ENCODE measurements around the gene MAMSTR. TPM values are rescaled to one million over a fixed set of nuclear protein-coding genes. Genes with fewer than 3 reads are reported as not detected.
"Not testable (repeated sequence)": the region's sequence is repeated elsewhere in the genome, so short reads cannot be mapped to it uniquely, and the experiment has no call there.

Gene MAMSTR
- polyA plus RNA-seq, 1 donor (not counting 4 experiments of a cell fraction or from before 2014, with no cell fraction given), result 0.35 TPM

- H3K27ac ChIP-seq (ENCODE audit: control insufficient read depth, insufficient read depth, low read length), result peak within 1 kb of the TSS; percentile 36
- H3K27me3 ChIP-seq (ENCODE audit: control insufficient read depth, extremely low read depth, insufficient read depth, low read length), result no peaks in the 10 kb centered on the region
- H2AFZ ChIP-seq (ENCODE audit: control insufficient read depth, low read length), result peak within 1 kb of the TSS; percentile 83
- H3K4me3 ChIP-seq (ENCODE audit: control insufficient read depth in 2 of 3, extremely low read depth in 1 of 3, insufficient read depth in 2 of 3, low read depth in 1 of 3, low read length in 3 of 3), result peak within 1 kb of the TSS; percentile 48 to 70 (median 67)
- DNase-seq (ENCODE audit: low read depth, low spot score) (no peak), FAIRE-seq (no peak)
- H3K4me1 ChIP-seq (ENCODE audit: control insufficient read depth, extremely low read depth, insufficient read depth, low read length), result peaks cover 26% of the 10 kb centered on the region
- dilution Hi-C loops (cut with MboI; ENCODE audit: extremely low pct_ligation_motif_present, low sequenced_read_pairs), result no loop called here
- no peaks in the 10 kb centered on the region for H3K36me3 ChIP-seq (ENCODE audit: control insufficient read depth in 2 of 2, extremely low read depth in 1 of 2, insufficient read depth in 2 of 2, low read length in 2 of 2)
- H3K4me2 ChIP-seq (ENCODE audit: control insufficient read depth, extremely low read depth, insufficient read depth, low read depth, low read length), result peak within 1 kb of the TSS; percentile 95
- no peaks in the 10 kb centered on the region for H3K79me2 ChIP-seq (ENCODE audit: control insufficient read depth, insufficient read depth, low read length)
- TF ChIP-seq EZH2 (IDR thresholded peaks at IDR 0.05; ENCODE audit: low read length), result no peak
- peak within 1 kb of the TSS; percentile 60 for H3K9ac ChIP-seq (ENCODE audit: control insufficient read depth, extremely low read depth, insufficient read depth, low read length)
- no peaks in the 10 kb centered on the region for H3K9me3 ChIP-seq (ENCODE audit: control insufficient read depth, low read depth, low read length)
- H3K9me1 ChIP-seq (ENCODE audit: control insufficient read depth, extremely low read depth, insufficient read depth, low read length), result no peaks in the 10 kb centered on the region
- no peaks in the 10 kb centered on the region for H4K20me1 ChIP-seq (ENCODE audit: control insufficient read depth, extremely low read depth, insufficient read depth, low read length)
These were observed 23.7 kb downstream of the MAMSTR start, which contains the start of gene FUT2 for GRCh38 chr19:48695743-48696352. FUT2 (plus strand) TSS chr19:48695971; CDS start chr19:48702957, 6,986 bp downstream.

DNA sequence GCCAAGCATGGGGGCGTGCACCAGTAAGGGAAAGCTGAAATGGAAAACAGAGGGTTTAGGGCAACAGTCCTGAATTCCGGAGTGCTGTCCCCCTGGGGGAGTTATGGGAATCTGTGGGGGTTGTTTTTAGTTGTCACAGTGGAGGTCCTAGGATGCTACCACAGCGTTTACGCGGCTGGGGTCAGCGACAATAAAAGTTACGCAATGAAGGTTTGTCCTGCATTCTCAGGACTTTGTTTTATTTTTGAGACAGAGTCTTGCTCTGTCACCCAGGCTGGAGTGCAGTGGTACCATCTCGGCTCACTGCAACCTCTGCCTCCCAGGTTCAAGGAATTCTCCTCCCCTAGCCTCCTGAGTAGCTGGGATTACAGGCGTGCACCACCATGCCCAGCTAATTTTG, 25.9 kb downstream of the MAMSTR start:
- H3K9me1 ChIP-seq (ENCODE audit: control insufficient read depth, extremely low read depth, insufficient read depth, low read length); dilution Hi-C loops (cut with MboI; ENCODE audit: extremely low pct_ligation_motif_present, low sequenced_read_pairs); DNase-seq (ENCODE audit: low read depth, low spot score); H3K27ac ChIP-seq (ENCODE audit: control insufficient read depth, insufficient read depth, low read length); H3K9me3 ChIP-seq (ENCODE audit: control insufficient read depth, low read depth, low read length); H4K20me1 ChIP-seq (ENCODE audit: control insufficient read depth, extremely low read depth, insufficient read depth, low read length); H3K36me3 ChIP-seq (ENCODE audit: control insufficient read depth in 2 of 2, extremely low read depth in 1 of 2, insufficient read depth in 2 of 2, low read length in 2 of 2); FAIRE-seq; H3K27me3 ChIP-seq (ENCODE audit: control insufficient read depth, extremely low read depth, insufficient read depth, low read length); H3K9ac ChIP-seq (ENCODE audit: control insufficient read depth, extremely low read depth, insufficient read depth, low read length); H3K4me3 ChIP-seq (ENCODE audit: control insufficient read depth in 2 of 3, extremely low read depth in 1 of 3, insufficient read depth in 2 of 3, low read depth in 1 of 3, low read length in 3 of 3); H2AFZ ChIP-seq (ENCODE audit: control insufficient read depth, low read length); H3K79me2 ChIP-seq (ENCODE audit: control insufficient read depth, insufficient read depth, low read length); H3K4me2 ChIP-seq (ENCODE audit: control insufficient read depth, extremely low read depth, insufficient read depth, low read depth, low read length): not testable (repeated sequence)
- peaks cover 21% of the 10 kb centered on the region for H3K4me1 ChIP-seq (ENCODE audit: control insufficient read depth, extremely low read depth, insufficient read depth, low read length)

DNA sequence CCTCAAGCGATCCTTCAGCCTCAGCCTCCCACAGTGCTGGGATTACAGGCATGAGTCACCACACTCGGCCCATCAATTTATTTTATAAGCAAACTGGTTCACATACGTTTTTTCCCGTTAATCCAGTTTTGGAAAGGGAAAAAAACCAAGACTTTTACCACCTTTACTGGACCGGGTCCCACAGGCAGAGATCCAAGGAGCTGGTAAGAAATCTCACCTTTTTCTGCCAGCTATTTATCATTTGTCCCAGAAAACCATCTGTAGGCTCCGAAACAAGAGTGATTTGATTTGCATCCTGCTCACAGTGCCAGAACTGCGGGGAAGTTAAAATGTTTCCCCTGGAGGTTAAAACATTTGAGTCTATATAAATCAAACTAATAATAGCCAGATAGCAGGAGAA, 30.1 kb downstream of the MAMSTR start:
- no peak for FAIRE-seq
- dilution Hi-C loops (cut with MboI; ENCODE audit: extremely low pct_ligation_motif_present, low sequenced_read_pairs), result no loop called here

More for the DNA sequence above, 30.1 kb downstream of the MAMSTR start:
- Histone ChIP-seq H2AFZ (ENCODE audit: control insufficient read depth, low read length) (no peak overlapping the region), H3K9me1 (ENCODE audit: control insufficient read depth, extremely low read depth, insufficient read depth, low read length) (no peaks in the 10 kb centered on the region), H4K20me1 (ENCODE audit: control insufficient read depth, extremely low read depth, insufficient read depth, low read length) (no peaks in the 10 kb centered on the region), H3K36me3 (ENCODE audit: control insufficient read depth in 2 of 2, extremely low read depth in 1 of 2, insufficient read depth in 2 of 2, low read length in 2 of 2) (no peaks in the 10 kb centered on the region), H3K9me3 (ENCODE audit: control insufficient read depth, low read depth, low read length) (no peaks in the 10 kb centered on the region), H3K4me2 (ENCODE audit: control insufficient read depth, extremely low read depth, insufficient read depth, low read depth, low read length) (no peak overlapping the region), H3K4me3 (ENCODE audit: control insufficient read depth in 2 of 3, extremely low read depth in 1 of 3, insufficient read depth in 2 of 3, low read depth in 1 of 3, low read length in 3 of 3) (no peak overlapping the region), H3K9ac (ENCODE audit: control insufficient read depth, extremely low read depth, insufficient read depth, low read length) (no peak overlapping the region), H3K4me1 (ENCODE audit: control insufficient read depth, extremely low read depth, insufficient read depth, low read length) (no peaks in the 10 kb centered on the region), H3K79me2 (ENCODE audit: control insufficient read depth, insufficient read depth, low read length) (no peaks in the 10 kb centered on the region), H3K27me3 (ENCODE audit: control insufficient read depth, extremely low read depth, insufficient read depth, low read length) (no peaks in the 10 kb centered on the region), H3K27ac (ENCODE audit: control insufficient read depth, insufficient read depth, low read length) (no peak overlapping the region)
- no peak for DNase-seq (ENCODE audit: low read depth, low spot score)
- TF ChIP-seq CTCF (optimal IDR thresholded peaks at IDR 0.05 in 1 of 3, IDR thresholded peaks at IDR 0.05 in 1 of 3, conservative IDR thresholded peaks at IDR 0.05 in 1 of 3; ENCODE audit: extremely low read depth in 1 of 3, insufficient read depth in 2 of 3, low read length in 3 of 3), result no peak
- TF ChIP-seq EZH2 (IDR thresholded peaks at IDR 0.05; ENCODE audit: low read length), result no peak
